Esophagus squamous epithelium (tissue), 4 donors: ENCODE results near the gene ACVR1B.

Source experiments
- CTCF ChIP-seq, 6 experiments: fragments of 450-650 bp in 4 of 6; fragments of 200-600 bp in 2 of 6; sonication (generic) in 2 of 6; IDR thresholded peaks; one replicate each; pipeline ENCODE4 v1.5.1; 2016 to 2019; ENCODE audit warnings: antibody characterized with exemption in 6 of 6, mild to moderate bottlenecking in 4 of 6, moderate library complexity in 4 of 6
- POLR2A ChIP-seq, 4 donors: fragments of 450-650 bp; IDR thresholded peaks; one replicate each; pipeline ENCODE4 v1.6.1; 2017; ENCODE audit warnings: antibody characterized with exemption in 4 of 4, mild to moderate bottlenecking in 4 of 4, moderate library complexity in 3 of 4

- TF ChIP-seq CTCF (IDR thresholded peaks at IDR 0.05): no peak
- no peak for TF ChIP-seq POLR2A (IDR thresholded peaks at IDR 0.05)
Measured at GRCh38 chr12:51992246-51992645, 40.7 kb downstream of the ACVR1B start.
